Transverse colon (tissue), 4 donors: ENCODE measurements around the gene CSRP1. TPM values are rescaled to one million over a fixed set of nuclear protein-coding genes. Genes with fewer than 3 reads are reported as not detected.
"Not testable (repeated sequence)": the region's sequence is repeated elsewhere in the genome, so short reads cannot be mapped to it uniquely, and the experiment has no call there.

Experiments
- DNase-seq: peaks from one replicate; pipeline ENCODE4 v3.0.0-alpha.2; 2019
- H3K27ac ChIP-seq, 4 donors: fragments of 200-600 bp; sonication (generic); 2 replicates each; pipeline ENCODE4 v1.5.1; 2016 to 2018; ENCODE audit warnings: inconsistent platforms in 4 of 4
- H3K27me3 ChIP-seq: fragments of 200-600 bp; sonication (generic); 2 replicates; pipeline ENCODE4 v1.5.1; 2017; ENCODE audit warnings: inconsistent platforms
- H3K36me3 ChIP-seq, 4 donors: fragments of 200-600 bp; sonication (generic); 2 replicates each; pipeline ENCODE4 v1.5.1; 2017 to 2019; ENCODE audit warnings: inconsistent platforms in 4 of 4
- H3K4me1 ChIP-seq, 4 donors: fragments of 200-600 bp; sonication (generic); 2 replicates each; pipeline ENCODE4 v1.5.1; 2017 to 2020; ENCODE audit warnings: inconsistent platforms in 4 of 4
- H3K4me3 ChIP-seq, 4 donors: fragments of 200-600 bp; sonication (generic); 1 replicate in 1 of 4; 2 replicates in 3 of 4; pipeline versions ENCODE4 v1.5.1 to v1.6.1; 2017 to 2019; ENCODE audit warnings: inconsistent platforms in 4 of 4
- H3K9me3 ChIP-seq, 2 donors: fragments of 200-600 bp; sonication (generic); 2 replicates each; pipeline ENCODE4 v1.5.1; 2017 to 2019; ENCODE audit warnings: inconsistent platforms in 2 of 2
- EP300 ChIP-seq: sonication (generic); formaldehyde crosslinking; IDR thresholded peaks from one replicate; pipeline ENCODE4 v1.6.1; 2017; ENCODE audit warnings: antibody characterized with exemption, low read depth
- POLR2A ChIP-seq: fragments of 450-650 bp; IDR thresholded peaks from one replicate; pipeline ENCODE4 v1.6.1; 2016; ENCODE audit warnings: antibody characterized with exemption, mild to moderate bottlenecking, moderate library complexity
- POLR2AphosphoS5 ChIP-seq, 3 donors: sonication (generic); formaldehyde crosslinking; IDR thresholded peaks; one replicate each; pipeline ENCODE4 v1.6.1; 2016; ENCODE audit warnings: antibody characterized with exemption in 3 of 3
- WGBS, 2 donors: methylation state at CpG; one replicate each; pipeline ENCODE4 v1.1.5; 2018; ENCODE audit warnings: low coverage in 1 of 2; 5-methylcytosine and 5-hydroxymethylcytosine counted together
- in situ Hi-C, 4 donors: fragments of 200-750 bp; cut with MboI; loops; one replicate each; pipeline versions ENCODE4 v1.15.0 to v1.15.1; 2017; ENCODE audit warnings: low sequenced_read_pairs in 3 of 4, low pct_ligation_motif_present in 1 of 4, low pct_unique_long_range_greater_than_20kb in 1 of 4
- intact Hi-C: fragments of 100-400 bp; cut with DNase I; formaldehyde crosslinking; loops from one replicate; pipeline ENCODE4 v1.15.1; 2023; ENCODE audit warnings: low total_unique reads
- total RNA-seq, 4 donors: library from RNA; depleted of rRNA; stranded (reverse); fragments of >200 nt; gene quantifications; one replicate each; pipeline ENCODE4 v1.1.0, GENCODE V29; 2016
- TF ChIP-seq, protein P1 (sequence below), 5 experiments: fragments of 200-600 bp in 3 of 5; fragments of 450-650 bp in 2 of 5; sonication (generic) in 3 of 5; IDR thresholded peaks; 1 replicate in 2 of 5; 2 replicates in 3 of 5; pipeline ENCODE4 v1.5.1; 2016 to 2017; ENCODE audit warnings: antibody characterized with exemption in 5 of 5, inconsistent platforms in 3 of 5, mild to moderate bottlenecking in 2 of 5, moderate library complexity in 1 of 5

CSRP1 gene
- total RNA-seq, 4 donors from 2014 or later: 697 to 1,474 (median 915) TPM

DNA sequence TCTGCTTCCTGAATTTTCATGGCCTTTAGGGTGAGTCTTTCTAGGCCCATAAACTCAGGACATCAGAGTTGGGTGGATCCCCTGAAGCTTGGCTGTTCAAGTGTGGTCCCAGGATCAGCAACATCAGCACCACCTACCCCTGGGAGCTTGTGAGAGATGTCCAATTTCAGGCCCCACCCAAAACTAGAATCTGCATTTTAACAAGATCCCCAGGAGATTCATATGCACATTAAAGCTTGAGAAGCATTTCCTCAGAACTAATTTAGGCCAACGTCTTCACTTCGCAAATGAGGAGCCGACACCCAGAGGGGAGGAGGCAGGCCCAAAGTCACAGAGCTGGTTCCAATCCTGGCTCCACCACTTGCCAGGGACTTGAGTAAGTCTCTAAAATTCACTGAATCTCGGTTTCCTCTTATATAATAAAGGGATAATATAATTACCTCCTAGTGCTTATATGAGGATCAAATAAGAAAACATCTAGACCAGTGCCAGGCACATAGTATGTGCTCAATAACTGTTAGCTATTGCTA is 27.7 kb downstream of the CSRP1 start:
- Histone ChIP-seq H3K9me3 (no peaks in the 10 kb centered on the region), H3K27ac (peak overlapping the region in 1 of 4 donors; percentile 93), H3K4me3 (no peak overlapping the region), H3K4me1 (peaks cover 15 to 42% (median 32%) of the 10 kb centered on the region in 4 donors), H3K36me3 (peaks cover 0 to 2% (median 0%) of the 10 kb centered on the region in 4 donors), H3K27me3 (no peaks in the 10 kb centered on the region)
- TF ChIP-seq POLR2AphosphoS5 (IDR thresholded peaks at IDR 0.05) (no peak), EP300 (no peak), POLR2A (no peak)
- TF ChIP-seq, protein P1, sequence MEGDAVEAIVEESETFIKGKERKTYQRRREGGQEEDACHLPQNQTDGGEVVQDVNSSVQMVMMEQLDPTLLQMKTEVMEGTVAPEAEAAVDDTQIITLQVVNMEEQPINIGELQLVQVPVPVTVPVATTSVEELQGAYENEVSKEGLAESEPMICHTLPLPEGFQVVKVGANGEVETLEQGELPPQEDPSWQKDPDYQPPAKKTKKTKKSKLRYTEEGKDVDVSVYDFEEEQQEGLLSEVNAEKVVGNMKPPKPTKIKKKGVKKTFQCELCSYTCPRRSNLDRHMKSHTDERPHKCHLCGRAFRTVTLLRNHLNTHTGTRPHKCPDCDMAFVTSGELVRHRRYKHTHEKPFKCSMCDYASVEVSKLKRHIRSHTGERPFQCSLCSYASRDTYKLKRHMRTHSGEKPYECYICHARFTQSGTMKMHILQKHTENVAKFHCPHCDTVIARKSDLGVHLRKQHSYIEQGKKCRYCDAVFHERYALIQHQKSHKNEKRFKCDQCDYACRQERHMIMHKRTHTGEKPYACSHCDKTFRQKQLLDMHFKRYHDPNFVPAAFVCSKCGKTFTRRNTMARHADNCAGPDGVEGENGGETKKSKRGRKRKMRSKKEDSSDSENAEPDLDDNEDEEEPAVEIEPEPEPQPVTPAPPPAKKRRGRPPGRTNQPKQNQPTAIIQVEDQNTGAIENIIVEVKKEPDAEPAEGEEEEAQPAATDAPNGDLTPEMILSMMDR (IDR thresholded peaks at IDR 0.05): no peak
- intact Hi-C loops (no loop called here), in situ Hi-C loops (no loop called here)
- no peak for DNase-seq
- 88 to 89% methylated on average over 1 to 4 of the region's 4 CpGs for WGBS, 2 donors

DNA sequence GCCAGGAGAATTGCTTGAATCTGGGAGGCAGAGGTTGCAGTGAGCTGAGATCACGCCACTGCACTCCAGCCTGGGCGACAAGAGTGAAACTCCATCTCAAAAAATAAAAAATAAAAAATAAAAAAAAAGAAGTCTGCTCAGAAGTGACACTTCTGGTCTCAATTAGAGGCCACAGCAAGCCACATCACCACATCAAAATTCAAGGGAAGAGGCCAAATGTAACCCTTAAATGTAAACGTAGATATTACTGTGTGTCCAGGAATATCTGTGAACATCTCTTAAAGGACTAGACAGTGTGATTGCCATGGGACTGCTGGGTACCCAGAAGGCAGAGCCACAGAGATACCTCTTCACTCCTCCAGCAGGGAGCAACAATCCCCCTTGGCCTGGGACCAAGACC is 28.3 kb downstream of the CSRP1 start:
- H3K27me3 ChIP-seq, H3K4me3 ChIP-seq, H3K9me3 ChIP-seq, H3K36me3 ChIP-seq, DNase-seq, intact Hi-C loops, H3K27ac ChIP-seq, in situ Hi-C loops: not testable (repeated sequence)
- peaks cover 15 to 42% (median 32%) of the 10 kb centered on the region in 4 donors for H3K4me1 ChIP-seq
- 84 to 92% methylated on average over 3 of the region's 3 CpGs for WGBS, 2 donors

DNA sequence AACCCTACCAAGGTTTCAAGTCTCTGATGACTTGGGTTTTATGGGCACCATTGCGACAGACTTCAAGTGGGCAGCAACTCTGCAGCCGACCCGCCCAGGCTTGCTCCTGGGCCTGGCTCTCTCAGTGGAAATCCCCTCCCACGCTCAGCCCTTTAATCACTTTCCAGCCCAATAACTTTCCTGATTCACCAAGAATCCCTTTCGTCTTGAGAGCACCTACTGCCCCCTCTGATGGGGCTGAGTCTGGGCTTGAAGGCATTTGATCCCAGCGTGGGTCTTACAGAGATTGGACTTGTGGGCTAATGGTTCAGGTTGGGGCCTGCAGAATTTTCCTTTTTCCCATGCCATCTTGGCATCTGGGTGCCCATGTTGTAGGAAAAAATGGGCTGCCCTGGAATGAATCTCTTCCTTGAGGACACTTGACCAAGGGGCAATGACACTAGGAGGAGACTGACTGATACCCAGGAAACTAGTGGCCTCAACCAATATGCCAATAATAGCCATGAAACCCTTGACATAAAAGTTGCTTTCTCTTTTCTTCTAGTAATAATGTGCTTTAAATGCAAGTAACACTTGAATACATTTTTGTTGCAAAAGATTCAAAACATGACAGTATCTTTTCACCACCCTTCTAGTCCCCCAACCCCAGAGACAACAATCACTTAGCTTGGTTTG is 30.1 kb downstream of the CSRP1 start:
- intact Hi-C loops (no loop called here), in situ Hi-C loops (no loop called here)
- Histone ChIP-seq H3K36me3 (no peaks in the 10 kb centered on the region), H3K9me3 (no peaks in the 10 kb centered on the region), H3K4me1 (peaks cover 15 to 34% (median 26%) of the 10 kb centered on the region in 4 donors), H3K27me3 (peaks cover 4% of the 10 kb centered on the region), H3K4me3 (no peak overlapping the region), H3K27ac (no peak overlapping the region)
- 57 to 61% methylated on average over 3 to 6 of the region's 6 CpGs for WGBS, 2 donors
- TF ChIP-seq EP300: no peak
- no peak for TF ChIP-seq POLR2A
- no peak for TF ChIP-seq POLR2AphosphoS5 (IDR thresholded peaks at IDR 0.05)
- TF ChIP-seq, protein P1 (IDR thresholded peaks at IDR 0.05): no peak
- DNase-seq: no peak

DNA sequence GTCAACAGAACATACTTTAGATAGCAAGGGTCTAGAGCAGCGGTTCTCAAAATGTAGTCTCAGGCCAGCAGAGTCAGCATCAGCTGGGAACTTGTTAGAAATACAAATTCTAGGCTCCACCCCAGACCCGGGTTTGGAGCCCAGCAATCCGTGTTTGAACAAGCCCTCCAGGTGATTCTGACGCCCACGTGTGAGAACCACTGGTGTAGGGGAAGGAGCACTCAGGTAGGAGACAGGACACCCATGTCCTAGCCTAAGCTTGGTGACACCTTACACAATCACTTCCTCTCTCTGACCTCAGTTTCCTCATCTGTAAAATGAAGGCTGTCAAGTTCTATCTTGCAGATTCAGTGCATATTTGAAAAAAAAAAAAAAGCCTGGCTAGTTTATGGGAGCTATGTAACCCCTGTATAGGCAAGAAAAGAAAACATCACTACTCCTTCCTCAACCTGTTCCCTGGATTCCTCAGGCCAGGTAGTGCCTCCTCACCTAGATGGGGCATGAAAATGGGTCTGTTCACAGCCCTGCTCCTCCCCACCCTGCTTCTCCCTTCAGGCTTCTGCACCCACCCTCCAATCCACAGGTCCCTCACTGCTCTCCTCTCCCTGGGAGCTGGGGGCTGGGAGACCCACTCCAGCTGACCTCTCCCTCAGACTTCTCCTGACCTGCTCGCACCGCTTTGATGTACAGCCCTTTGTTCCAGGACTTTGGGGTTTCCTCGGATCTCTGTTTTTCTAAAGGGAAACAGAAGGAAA is 30.8 kb downstream of the CSRP1 start:
- Histone ChIP-seq H3K36me3 (no peaks in the 10 kb centered on the region), H3K4me3 (no peak overlapping the region), H3K27ac (no peak overlapping the region), H3K9me3 (no peaks in the 10 kb centered on the region), H3K4me1 (peaks cover 10 to 26% (median 19%) of the 10 kb centered on the region in 4 donors), H3K27me3 (peaks cover 4% of the 10 kb centered on the region)
- in situ Hi-C loops (no loop called here), intact Hi-C loops (no loop called here)
- 81 to 87% methylated on average over 3 to 8 of the region's 8 CpGs for WGBS, 2 donors
- TF ChIP-seq, protein P1 (IDR thresholded peaks at IDR 0.05): no peak
- TF ChIP-seq EP300 (no peak), POLR2A (no peak), POLR2AphosphoS5 (IDR thresholded peaks at IDR 0.05) (no peak)
- DNase-seq: no peak
